HS-27A (cell line): ENCODE measurements around the gene SEC14L5.
"Not testable (repeated sequence)": the region's sequence is repeated elsewhere in the genome, so short reads cannot be mapped to it uniquely, and the experiment has no call there.

ENCODE experiments used
- DNase-seq: peaks from one replicate; pipeline ENCODE4 v3.0.0-alpha.2; 2012; ENCODE audit warnings: low read depth, missing footprints

Gene SEC14L5

DNA sequence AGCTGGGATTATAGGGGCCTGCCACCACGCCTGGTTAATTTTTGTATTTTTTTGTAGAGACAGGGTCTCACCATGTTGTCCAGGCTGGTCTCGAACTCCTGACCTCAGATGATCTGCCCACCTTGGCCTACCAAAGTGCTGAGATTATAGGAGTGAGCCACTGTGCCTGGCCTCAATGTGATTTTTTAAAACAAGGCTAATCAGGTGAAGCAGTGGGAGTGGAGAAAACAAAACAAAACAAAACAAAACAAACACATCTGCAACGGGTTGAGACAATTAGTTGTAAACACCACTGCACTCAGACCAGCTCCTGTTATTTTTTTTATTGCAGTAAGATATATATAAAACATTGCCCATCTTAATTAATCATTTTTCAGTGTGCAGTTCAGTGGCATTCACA is 6.5 kb upstream of the SEC14L5 start:
- DNase-seq: not testable (repeated sequence)

DNA sequence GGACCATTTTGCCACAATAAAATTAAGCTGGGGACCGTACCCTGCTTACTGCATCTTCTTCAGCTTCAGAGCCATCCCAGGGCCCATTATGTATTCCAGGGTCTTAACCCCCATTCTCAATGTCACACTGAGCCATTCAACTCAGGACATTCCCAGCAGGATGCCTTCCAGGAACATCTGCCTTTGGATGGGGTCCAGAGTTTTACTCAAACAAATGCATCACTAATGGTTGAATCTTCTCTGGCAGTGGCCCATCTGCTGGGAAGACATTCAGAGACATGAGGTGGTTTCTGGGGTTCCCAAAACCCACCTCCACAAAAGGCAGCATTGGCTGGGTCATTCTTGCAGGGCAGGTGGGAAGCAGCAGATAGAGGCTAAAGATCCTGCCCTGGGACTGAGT is 3.4 kb upstream of the SEC14L5 start:
- DNase-seq: no peak

DNA sequence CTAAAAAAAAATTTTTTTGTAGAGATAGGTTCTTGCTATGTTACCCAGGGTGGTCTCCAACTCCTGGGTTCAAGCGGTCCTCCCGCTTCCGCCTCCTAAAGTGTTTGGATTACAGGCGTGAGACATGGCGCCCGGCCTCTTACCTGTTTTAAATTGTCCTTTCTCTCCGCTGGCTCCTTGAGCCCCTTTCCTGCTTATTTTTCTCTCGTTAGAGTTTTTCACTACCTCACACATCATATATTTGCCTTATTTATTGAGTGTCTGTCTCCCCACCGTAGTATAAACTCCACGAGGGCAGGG is 760 bp upstream of the SEC14L5 start:
- DNase-seq: no peak

DNA sequence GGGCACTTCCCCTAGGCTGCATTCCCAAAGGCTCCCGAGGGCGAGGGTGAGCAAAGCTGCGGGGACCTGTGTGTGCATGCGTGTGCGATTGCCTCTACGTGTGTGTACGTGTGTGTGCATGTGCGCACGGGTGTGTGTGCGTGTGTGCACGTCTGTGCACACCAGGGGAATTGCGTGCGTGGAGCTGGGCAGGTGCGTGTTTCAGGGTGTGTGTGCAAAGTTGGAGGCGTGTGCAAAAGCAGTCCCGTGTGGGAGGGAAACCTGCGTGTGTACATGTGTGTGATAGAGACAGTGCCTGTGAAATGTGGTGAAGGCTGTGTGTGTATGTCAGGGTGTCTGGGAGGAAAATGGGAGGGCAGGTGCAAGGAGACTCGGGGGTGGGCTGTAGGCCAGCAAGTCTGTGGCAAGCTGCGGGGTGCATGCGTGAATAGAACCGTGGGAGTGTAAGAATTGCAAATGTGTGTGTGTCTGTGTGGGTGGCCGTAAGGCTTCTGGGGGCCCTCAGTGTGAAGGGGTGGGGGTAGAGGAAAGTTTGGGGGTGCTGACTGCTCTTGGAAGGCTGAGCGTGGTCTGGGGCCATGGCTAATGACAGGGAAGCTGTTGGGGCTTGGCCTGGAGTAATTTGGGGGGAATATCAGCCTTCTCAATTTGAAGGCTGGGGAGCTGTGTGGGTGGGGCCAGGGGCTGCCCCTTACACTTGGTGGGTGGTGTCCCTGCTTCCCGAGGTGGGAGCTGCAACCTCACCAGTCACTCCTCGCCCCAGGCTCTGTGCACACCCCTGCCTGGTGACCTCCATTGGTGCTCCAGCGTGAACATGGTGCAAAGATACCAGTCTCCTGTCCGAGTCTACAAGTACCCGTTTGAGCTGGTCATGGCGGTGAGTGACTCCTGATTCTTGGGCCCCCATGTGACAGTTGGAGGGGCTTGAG is 644 bp downstream of the SEC14L5 start:
- no peak for DNase-seq

DNA sequence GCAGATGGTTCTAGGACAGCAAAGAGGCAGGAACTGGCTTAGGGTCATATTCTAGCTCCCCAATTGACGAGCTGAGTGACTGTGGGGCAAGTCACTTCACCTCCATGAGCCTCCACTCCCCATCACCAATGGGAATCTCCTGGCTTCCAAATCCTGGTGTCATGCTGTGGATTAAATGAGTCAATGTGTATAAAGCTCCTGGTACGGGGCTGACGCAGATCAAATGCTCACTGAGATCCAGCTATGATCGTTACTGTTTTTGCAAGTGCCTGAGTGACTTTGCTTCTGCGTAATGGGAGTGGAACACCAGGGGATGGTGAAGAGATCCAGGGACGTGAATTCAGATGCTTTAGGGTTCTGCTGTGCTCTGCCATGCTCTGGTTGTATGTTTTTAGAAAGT is 2.4 kb downstream of the SEC14L5 start:
- DNase-seq: no peak

DNA sequence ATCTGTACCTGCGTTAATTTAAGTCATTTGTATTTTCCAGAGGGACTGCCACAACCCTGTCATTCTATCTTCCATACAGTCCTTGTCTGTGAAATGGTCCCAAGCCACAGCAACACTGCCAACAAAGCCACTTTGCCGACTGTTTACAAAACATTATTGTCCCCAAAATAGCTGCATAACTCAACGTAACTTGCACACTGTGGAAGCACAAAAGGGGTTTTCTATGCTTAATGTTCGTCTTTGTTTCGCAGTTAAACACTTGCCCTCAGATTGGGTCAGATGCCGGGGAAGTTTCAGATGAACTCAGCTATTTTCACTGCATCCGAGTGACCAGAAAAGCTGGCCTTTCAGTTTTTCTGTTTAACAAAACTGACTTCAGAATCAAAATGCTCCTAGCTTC is 4.6 kb downstream of the SEC14L5 start:
- DNase-seq: no peak

DNA sequence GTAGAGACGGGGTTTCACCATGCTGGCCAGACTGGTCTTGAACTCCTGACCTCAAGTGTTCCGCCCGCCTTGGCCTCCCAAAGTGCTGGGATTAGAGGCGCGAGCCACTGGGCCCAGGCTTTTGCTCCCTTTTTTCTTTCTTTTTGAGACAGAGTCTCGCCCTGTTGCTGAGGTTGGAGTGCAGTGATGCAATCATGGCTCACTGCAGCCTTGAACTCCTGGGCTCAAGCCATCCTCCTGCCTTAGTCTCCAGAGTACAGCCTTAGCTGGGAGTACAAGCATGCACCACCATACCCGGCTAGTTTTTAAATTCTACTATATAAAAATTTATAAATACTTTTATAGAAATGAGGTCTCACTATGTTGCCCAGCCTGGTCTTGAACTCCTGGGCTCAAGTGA is 5.4 kb downstream of the SEC14L5 start:
- not testable (repeated sequence) for DNase-seq

DNA sequence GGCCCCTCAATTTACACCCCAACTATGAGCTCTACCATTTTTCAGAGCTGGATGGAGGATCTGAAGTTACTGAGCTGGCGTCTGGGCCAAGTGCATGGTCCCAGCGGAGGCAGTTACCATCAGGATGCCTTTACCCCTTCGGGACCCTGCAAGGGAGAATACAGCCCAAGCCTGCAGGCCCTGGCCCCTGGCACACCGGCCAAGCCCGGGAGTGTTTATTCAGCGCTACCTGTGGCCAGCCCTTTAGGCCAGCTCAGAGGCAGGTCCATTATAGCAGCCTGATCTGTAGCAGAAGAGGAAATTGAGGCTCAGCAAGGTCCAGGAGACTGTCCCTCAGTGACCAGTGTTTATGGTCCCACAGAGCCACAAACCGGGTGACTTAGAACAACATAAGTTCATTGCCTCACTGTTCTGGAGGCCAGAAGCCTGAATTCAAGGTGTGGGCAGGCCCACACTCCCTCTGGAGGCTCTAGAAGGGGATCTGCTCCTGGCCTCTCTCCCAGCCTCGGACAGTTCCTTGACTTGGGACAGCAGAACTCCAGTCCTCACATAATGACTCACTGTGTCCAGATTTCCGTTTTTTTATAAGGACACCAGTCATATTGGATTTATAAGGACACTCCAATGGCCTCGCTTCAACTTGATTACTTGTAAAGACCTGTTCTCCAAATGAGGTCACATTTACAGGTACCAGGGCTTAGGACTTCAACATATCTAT is 8.8 kb downstream of the SEC14L5 start:
- no peak for DNase-seq

DNA sequence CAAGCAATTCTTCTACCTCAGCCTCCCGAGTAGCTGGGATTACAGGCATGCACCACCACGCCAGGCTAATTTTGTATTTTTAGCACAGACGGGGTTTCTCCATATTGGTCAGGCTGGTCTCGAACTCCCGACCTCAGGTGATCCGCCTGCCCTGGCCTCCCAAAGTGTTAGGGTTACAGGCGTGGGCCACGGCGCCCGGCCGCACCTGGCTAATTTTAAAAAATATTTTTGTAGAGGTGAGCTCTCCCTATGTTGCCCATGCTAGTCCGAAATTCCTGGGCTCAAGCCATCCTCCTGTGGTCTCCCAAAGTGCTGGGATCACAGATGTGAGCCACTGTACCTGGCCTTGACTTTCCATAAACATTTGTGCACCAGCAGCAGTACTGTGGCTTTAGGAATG is 10.1 kb downstream of the SEC14L5 start:
- not testable (repeated sequence) for DNase-seq

DNA sequence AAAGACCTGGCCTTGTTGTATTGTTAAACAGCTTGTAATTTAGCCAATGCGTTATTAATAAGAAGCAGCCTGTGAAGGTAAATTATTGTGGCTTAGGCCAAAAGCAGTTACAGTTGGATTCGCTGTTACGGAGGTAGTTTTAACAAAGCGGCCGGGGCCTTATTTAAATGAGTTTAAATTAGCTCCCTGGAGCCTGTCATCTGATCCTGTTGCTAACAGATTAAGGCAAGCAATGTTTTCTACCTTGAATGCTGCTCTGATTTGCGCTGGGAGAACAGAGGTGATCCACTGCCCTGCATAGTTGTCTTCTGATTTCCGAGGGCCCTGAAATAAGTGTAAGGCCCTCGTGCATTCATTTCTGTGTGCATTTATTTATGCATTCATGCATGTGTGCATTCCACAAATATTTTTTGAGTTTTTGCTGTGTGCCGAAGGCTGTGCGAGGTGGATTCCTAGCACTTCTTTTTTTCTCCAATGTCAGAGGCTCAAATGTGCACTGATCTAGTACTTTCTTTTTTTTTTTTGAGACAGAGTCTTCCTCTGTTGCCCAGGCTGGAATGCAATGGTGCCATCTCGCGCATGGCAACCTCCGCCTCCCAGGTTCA is 10.9 kb downstream of the SEC14L5 start:
- DNase-seq: no peak

DNA sequence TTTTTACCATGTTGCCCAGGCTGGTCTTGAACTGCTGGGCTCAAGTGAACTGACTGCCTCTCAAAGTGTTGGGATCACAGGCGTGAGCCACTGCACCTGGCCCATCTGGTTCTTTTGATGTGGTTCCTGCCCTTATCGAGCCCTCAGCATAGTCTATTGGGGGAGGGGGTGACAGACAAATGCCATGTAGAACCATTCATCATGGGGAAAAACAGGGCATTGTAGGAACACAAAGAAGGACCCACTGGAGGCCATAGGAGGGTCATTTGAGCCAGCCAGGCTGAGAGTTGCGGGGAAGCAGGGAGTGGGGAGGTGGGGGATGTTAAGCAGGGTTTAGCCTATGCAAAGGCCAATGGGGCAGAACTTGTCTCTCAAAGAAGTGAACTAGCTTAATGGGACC is 11.9 kb downstream of the SEC14L5 start:
- DNase-seq: no peak

DNA sequence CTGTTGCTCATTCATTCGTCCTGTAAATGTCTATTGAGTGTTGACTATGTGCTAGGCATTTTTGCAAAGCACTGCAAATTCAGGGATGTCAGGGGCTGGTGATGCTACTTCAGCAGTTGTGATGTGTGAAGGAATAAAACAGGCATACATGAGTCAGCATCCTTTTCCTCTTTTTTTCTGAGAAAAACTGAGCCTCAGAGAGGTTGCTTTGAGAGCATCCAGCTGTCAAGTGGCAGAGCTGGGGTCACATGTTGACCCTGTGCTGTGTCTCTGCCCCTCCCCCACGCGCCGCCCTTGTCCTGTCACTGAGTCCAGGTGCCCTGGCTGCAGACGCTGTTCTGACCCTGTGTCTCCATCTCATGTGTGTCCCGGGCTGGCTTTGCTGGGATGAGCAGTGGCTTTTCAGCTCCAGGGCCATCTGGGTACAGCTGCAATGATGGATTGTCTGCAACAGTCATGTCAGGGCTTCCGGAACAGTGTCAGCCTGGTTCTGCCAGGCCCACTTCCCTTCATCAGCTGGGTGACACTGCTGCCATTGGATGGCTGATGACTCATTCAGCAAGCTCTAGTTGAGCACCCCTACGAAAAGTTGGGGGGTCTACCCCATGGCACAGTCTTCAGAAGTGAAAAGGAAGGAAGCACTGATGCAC is 14.9 kb downstream of the SEC14L5 start:
- DNase-seq: no peak

DNA sequence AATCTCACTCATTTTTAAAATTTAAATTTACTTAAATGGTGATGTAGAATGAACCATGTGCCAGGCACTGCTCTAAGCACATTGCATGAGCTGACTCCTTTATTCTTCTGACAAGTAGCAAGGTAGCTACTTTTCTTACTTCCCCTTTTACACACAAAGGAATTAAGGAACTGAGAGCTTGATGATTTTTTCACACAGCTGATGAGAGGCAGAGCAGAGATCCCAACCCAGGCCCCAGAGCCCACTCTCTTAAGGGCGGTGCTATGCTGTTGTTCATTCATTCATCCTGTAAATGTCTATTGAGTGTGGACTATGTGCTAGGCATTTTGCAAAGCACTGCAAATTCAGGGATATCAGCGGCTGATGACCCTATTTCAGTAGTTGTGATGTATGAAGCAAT is 17.9 kb downstream of the SEC14L5 start:
- DNase-seq: no peak

DNA sequence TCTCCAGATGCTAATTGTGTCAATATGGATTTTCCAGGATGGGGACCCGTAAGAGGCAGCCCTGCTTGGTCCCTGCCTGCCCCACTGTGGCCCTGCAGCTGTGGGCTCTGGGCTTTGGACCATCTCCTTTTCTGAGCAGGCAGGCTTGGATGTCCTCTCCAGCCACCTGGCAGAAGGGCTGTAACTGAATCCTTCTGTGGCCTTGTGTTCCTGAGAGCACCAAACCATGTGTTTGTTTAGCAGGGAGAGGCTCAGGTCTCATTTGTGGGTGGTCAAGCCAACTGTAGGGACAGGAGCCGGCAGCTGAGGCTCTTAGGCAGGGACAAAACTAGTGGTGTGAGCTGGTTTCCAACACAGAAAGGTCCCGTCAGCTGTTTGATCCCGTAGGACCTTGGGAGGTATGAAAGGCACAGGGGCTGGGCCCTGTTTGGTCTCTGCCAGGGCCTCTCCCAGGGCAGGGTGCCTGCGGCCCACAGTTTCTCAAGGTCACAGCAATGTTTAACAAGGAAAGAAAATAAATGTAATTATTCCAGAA is 18.5 kb downstream of the SEC14L5 start:
- DNase-seq: no peak

DNA sequence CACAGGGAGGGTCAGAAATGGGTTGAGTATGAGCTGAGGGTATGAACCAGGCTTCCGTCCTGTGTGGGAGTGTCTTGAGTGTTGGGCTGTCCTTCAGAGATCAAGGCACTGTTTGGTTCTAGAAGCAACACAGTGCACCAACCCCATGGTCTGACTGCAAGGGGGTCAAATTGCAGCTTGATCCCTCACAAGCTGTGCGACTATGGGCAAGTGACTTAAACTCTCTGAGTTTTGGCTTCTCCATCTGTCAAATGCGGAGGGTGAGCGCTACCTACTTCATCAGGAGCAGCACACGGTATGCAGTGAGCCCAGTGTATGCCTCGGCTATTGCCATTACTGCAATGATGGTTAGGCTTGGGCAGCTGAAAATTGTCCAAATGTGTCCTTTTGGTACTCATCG is 21.0 kb downstream of the SEC14L5 start:
- DNase-seq: no peak

DNA sequence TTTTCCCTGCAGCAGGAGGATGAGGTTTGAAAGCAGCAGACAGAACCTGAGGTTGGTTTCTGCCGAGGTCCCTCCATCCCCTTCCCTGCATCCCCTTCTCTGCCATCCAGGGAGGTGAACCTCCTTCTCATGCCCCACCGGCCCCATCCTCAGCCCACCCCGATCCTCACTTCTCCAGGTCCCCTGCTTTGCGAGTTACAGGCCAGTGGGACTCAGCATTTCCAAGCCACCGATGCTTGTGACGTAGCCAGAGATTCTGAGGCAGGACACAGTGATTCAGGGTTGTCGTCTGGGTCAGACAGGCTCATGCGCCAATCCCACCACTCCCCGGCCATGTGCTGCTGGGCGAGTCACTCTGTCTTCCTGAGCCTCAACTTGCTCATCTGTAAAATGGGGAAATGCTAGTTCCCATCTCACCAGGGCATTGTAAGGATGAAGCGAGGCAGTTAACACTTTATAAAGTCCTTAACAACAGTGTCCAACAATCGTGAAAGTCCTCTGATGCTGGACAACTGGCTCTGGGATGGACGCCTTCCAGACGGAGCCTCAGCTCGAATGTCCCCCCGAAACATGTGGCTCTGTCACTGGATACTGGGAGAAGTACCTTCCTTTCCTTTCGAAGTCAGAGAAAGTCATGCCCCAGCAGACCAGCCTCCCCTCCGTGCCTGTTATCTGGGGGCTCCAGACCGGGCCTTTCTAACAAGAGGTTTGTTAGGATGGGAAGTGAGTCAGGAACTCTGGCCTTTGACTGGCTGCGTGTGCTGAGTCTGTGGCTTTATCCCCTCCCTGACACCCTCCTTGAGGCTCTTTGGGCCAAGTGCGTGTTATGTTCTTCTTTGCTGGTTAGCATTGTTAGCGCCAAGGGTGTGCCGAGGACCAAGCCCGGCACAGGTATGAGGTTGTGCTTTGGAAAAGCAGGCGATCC is 21.9 kb downstream of the SEC14L5 start:
- no peak for DNase-seq

DNA sequence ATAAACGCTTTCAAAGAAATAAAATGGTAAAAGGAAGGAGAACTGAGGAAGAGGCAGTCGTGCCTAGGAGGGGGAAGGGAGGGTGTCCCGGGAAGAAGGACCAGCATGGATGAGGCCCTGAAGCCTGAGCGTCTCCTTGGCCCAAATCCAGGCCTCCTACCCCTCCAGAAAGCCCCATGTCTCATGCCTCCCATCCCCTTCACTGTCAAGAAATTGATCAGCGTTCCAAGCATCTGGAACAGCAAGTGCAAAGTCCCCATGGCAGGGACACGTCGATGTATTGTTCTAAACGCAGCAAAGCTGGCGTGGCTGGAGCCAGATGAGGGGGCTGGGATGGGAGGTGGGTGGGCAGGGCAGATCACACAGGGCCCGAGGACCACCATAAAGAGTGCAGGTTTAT is 22.6 kb downstream of the SEC14L5 start:
- DNase-seq: no peak

DNA sequence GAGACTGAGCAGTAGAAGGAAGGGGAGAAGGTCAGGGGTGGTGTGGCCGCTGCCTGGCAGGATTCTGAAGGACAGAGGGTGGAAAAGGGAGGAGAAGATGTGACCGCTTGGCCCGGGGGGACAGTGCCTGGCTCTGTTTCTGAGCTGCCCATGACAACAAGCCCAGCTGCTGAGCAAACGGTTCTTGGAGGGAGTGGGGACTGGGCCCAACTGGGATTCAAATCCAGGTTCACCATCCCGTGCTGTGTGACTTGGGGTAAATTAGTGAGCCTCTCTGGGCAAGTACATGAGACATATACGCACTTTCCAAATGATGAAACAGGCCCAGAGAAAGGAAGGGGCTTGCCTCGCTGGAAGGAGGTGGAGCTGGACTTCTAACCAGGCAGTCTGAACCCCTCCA is 23.3 kb downstream of the SEC14L5 start:
- no peak for DNase-seq

DNA sequence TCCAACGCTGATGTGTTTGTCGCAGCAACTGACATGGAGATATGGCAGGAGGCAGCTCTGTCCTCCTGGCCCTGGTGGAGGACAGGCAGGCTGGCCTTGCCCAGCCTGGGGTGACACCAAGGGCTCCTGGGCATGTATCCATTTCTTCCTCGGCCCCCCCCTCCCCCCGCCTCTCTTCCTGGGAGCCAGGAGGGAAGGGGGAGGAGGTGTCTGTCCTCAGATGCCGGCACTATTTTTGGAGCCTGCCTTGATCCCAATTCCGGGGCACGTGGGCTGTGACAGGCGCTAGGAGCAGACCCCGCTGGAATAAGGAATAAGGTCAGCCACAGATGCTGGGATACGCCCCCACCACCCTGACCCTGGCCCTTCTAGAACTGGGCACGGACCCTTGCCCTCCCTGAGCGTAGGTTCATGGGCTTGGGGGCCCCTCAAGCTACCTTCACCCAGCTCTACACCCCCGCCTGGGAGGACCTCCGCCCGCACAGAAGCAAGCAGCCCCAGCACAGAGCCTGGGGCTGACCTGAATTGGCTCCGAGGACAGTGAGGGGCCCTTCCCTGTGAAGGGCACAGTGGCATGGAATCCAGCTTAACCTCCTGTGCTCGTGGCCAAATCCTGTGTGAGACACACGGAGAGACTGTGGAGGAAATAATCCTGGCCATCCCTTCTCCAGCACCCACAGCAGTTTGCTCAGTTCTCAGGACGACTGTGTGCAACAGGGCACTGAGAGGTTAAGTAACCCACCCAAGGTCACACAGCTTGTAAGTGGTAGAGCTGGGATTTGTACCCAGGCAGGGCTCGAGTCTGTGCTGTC is 24.1 kb downstream of the SEC14L5 start:
- DNase-seq: no peak

DNA sequence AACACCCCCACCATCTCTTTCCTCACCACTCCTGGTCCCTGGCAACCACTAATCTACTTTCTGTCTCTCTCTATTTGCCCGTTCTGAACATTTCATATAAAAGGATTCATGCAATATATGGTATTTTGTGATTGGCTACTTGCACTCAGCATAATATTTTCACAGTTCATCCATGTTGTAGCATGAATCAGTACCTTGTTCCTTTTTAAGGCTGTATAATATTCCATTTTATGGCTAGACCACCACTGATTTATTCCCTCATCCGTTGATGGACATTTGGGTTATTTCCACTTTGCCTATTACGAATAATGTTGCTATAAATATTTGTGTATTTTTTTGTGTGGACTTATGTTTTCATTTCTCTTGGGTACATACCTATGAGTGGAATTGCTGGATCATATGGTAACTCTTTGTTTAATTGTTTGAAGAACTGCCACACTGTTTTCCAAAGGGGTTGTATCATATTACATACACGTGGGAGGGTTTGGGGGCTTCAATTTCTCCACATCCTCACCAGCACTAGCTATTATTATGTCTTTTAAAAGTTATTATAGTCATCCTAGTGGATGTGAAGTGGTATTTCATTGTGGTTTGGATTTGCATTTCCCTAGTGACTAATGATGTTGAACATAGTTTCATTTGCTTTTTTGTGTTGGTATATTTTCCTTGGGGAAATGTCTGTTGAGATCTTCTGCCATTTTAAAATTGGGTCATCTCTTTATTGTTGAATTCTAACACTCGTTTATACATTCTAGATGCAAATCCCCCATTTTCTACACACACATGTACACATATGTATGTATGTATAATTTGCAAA is 26.3 kb downstream of the SEC14L5 start:
- DNase-seq: no peak
